Activated CD8-positive, alpha-beta T cell treated with anti-CD3 and anti-CD28 coated beads for 36 hours (primary cell): Measurements from ENCODE around the gene NDUFB7. TPM values are rescaled to one million over a fixed set of nuclear protein-coding genes. Genes with fewer than 3 reads are reported as not detected.

ENCODE experiments used
- ATAC-seq: fragments of 200-7000 bp; cut with Tn5 transposase; one replicate; pipeline ENCODE4 v1.10.0; 2021; ENCODE audit warnings: mild to moderate bottlenecking, moderate library complexity
- CTCF ChIA-PET: fragments of 350-600 bp; sonication (Branson Sonifier 250); formaldehyde crosslinking; loops from one replicate; lab custom pipeline; 2021; ENCODE audit warnings: antibody characterized with exemption; lab: Charles Lee
- POLR2A ChIA-PET: fragments of 350-600 bp; sonication (Branson Sonifier 250); formaldehyde crosslinking; loops from one replicate; lab custom pipeline; 2021; ENCODE audit warnings: antibody characterized with exemption; lab: Charles Lee
- DNase-seq: peaks from one replicate; pipeline ENCODE4 v3.0.0-alpha.2; 2020
- H3K27ac Mint-ChIP-seq: one replicate; pipeline ENCODE4 v1.8.0; 2021; ENCODE audit warnings: mild to moderate bottlenecking, mixed read lengths
- H3K27me3 Mint-ChIP-seq: one replicate; pipeline ENCODE4 v1.8.0; 2021; ENCODE audit warnings: mixed read lengths
- H3K36me3 Mint-ChIP-seq: one replicate; pipeline ENCODE4 v1.8.0; 2021; ENCODE audit warnings: low read depth, mixed read lengths
- H3K4me1 Mint-ChIP-seq: one replicate; pipeline ENCODE4 v1.8.0; 2021; ENCODE audit warnings: low read depth, mixed read lengths
- H3K4me3 Mint-ChIP-seq: one replicate; pipeline ENCODE4 v1.8.0; 2021; ENCODE audit warnings: mild to moderate bottlenecking, moderate library complexity, mixed read lengths
- H3K9me3 Mint-ChIP-seq: one replicate; pipeline ENCODE4 v1.8.0; 2021; ENCODE audit warnings: mixed read lengths
- intact Hi-C: fragments of 100-400 bp; cut with micrococcal nuclease; formaldehyde crosslinking; loops from one replicate; pipeline ENCODE4 v1.10.0; 2022
- total RNA-seq, 2 experiments: library from RNA; stranded (reverse); gene quantifications; one replicate each; pipeline ENCODE4 v1.2.3, GENCODE V29; 2021
- TF ChIP-seq, protein P1 (sequence below): fragments of 200-600 bp; IDR thresholded peaks from one replicate; pipeline ENCODE4 v1.8.0; 2022; ENCODE audit warnings: antibody characterized with exemption, mild to moderate bottlenecking

Gene NDUFB7
- total RNA-seq, 2 experiments from 2014 or later, result 123 to 135 TPM

DNA sequence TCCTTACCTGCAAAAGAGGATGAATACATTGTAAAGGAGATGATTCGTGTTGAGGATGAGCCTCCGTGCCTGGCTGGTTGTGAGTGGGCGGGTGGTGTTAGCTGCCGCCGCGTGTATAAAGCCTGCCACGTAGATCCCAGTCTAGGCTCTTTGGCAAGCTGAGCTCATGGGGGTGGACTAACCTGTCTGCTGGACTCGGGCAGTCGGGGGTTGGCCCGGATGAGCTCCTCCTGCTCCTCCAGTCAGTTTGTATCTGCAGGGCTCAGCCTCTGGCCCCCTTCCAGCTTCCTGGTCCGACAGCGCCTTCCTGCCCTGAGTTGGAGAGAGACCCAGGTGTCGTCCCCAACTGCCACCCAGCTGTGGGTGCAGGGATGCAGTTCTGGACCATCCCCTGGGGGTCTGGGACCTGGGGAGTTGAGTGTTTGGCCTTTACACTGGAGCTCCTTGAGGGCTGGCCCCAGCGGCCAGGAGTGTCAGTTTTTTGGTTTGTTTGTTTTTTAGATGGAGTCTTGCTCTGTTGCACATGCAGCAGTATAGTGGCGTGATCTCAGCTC lies 21.6 kb downstream of the NDUFB7 start:
- ATAC-seq, result no peak
- H3K4me1 Mint-ChIP-seq, result peaks cover 40% of the 10 kb centered on the region
- no peaks in the 10 kb centered on the region for H3K9me3 Mint-ChIP-seq
- H3K27me3 Mint-ChIP-seq, result no peaks in the 10 kb centered on the region
- peaks cover 7% of the 10 kb centered on the region for H3K36me3 Mint-ChIP-seq
- DNase-seq, result peak; percentile 40
- ChIA-PET POLR2A (interaction anchor here (1.7 kb wide), 1 partner anchor 14 kb away, joined by 4 read pairs; no protein-coding TSS in a partner anchor), CTCF (interaction anchor here (1.1 to 4.2 kb wide), 7 partner anchors 13 to 136 kb away, joined by 3 to 14 read pairs (median 6); partner anchors contain the start of genes GIPC1 and NDUFB7)
- intact Hi-C loops, result no loop called here
- H3K27ac Mint-ChIP-seq, result peak overlapping the region; percentile 35
- H3K4me3 Mint-ChIP-seq, result no peak overlapping the region
- TF ChIP-seq, protein P1, sequence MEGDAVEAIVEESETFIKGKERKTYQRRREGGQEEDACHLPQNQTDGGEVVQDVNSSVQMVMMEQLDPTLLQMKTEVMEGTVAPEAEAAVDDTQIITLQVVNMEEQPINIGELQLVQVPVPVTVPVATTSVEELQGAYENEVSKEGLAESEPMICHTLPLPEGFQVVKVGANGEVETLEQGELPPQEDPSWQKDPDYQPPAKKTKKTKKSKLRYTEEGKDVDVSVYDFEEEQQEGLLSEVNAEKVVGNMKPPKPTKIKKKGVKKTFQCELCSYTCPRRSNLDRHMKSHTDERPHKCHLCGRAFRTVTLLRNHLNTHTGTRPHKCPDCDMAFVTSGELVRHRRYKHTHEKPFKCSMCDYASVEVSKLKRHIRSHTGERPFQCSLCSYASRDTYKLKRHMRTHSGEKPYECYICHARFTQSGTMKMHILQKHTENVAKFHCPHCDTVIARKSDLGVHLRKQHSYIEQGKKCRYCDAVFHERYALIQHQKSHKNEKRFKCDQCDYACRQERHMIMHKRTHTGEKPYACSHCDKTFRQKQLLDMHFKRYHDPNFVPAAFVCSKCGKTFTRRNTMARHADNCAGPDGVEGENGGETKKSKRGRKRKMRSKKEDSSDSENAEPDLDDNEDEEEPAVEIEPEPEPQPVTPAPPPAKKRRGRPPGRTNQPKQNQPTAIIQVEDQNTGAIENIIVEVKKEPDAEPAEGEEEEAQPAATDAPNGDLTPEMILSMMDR, result no peak

- Mint-ChIP-seq H3K27ac (no peak overlapping the region), H3K9me3 (no peaks in the 10 kb centered on the region), H3K4me3 (no peak overlapping the region), H3K4me1 (peaks cover 30% of the 10 kb centered on the region), H3K36me3 (peaks cover 7% of the 10 kb centered on the region), H3K27me3 (no peaks in the 10 kb centered on the region)
- TF ChIP-seq, protein P1, result no peak
- ChIA-PET CTCF (interaction anchor here (1.5 kb wide), 1 partner anchor 11 kb away, joined by 5 read pairs; no protein-coding TSS in a partner anchor), POLR2A (interaction anchor here (1.3 kb wide), 1 partner anchor 29 kb away, joined by 4 read pairs; no protein-coding TSS in a partner anchor)
- intact Hi-C loops, result no loop called here
- ATAC-seq (no peak), DNase-seq (no peak)
Measured at GRCh38 chr19:14545716-14546082, 26.2 kb downstream of the NDUFB7 start.

DNA sequence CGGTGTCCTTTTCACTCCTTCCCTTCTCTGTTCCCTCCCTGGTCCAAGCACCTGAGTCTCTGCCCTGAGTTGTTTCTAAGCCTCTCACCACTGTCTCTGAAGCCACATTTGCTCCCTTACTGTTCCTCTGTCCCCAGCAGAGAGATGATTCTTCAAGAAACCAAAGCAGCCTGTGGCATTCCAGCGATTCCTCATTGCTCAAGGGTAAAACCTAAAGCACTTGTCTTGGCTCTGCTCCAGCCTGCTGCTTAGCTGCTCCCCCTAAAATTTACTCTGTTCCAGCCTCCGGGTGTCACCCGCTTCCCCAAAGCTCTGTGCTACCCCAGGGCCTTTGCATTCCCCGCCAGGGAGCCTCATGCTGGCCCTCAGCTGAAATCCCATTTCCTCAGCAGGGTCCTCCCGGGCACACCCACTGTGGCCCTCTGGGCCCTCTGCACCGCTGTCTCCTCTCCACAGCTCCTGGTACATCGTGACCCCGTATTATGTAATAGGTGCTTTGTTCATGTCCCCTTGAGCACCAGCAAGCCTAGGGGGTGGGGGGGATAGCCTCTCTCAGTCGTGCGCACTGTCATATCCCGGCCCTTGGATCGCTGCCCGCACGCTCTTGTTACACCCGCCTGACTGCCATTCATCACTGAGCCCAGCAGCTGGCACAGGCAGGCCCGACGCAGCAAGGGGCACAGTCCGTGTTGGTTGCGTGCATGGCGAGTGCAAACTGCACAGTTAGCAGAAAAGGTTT lies 26.7 kb downstream of the NDUFB7 start:
- ChIA-PET CTCF (interaction anchor here (1.5 kb wide), 1 partner anchor 11 kb away, joined by 5 read pairs; no protein-coding TSS in a partner anchor), POLR2A (no interaction called here)
- H3K4me1 Mint-ChIP-seq, result peaks cover 24% of the 10 kb centered on the region
- DNase-seq (no peak), ATAC-seq (no peak)
- peak overlapping the region; percentile 23 for H3K27ac Mint-ChIP-seq
- intact Hi-C loops, result no loop called here
- H3K36me3 Mint-ChIP-seq, result peaks cover 6% of the 10 kb centered on the region
- H3K4me3 Mint-ChIP-seq, result no peak overlapping the region
- no peaks in the 10 kb centered on the region for H3K9me3 Mint-ChIP-seq
- no peaks in the 10 kb centered on the region for H3K27me3 Mint-ChIP-seq
- TF ChIP-seq, protein P1, result no peak

- no peaks in the 10 kb centered on the region for H3K9me3 Mint-ChIP-seq
- intact Hi-C loops, result no loop called here
- ChIA-PET POLR2A (no interaction called here), CTCF (no interaction called here)
- ATAC-seq, result no peak
- TF ChIP-seq, protein P1, result no peak
- peaks cover 3% of the 10 kb centered on the region for H3K36me3 Mint-ChIP-seq
- H3K4me1 Mint-ChIP-seq, result peaks cover 27% of the 10 kb centered on the region
- no peak for DNase-seq
- no peak overlapping the region for H3K4me3 Mint-ChIP-seq
- H3K27ac Mint-ChIP-seq, result no peak overlapping the region
- H3K27me3 Mint-ChIP-seq, result no peaks in the 10 kb centered on the region
Measured at GRCh38 chr19:14544047-14544446, 27.8 kb downstream of the NDUFB7 start.
